SK-N-SH treated with all-trans-retinoic acid at 6 μM for 48 hours (cell line): ENCODE data around the gene MCM10.

Experiments
- ARNTL ChIP-seq: fragments of 450-650 bp; formaldehyde crosslinking; IDR thresholded peaks from 2 replicates; pipeline ENCODE4 v1.5.0; 2020; ENCODE audit warnings: low read depth, mild to moderate bottlenecking, moderate library complexity, borderline replicate concordance
- ESRRG ChIP-seq: fragments of 250-450 bp; sonication (Bioruptor Pico); IDR thresholded peaks from 2 replicates; pipeline ENCODE4 v1.6.1; 2021; ENCODE audit warnings: mild to moderate bottlenecking
- OSR1 ChIP-seq: fragments of 250-450 bp; sonication (Bioruptor Pico); IDR thresholded peaks from 2 replicates; pipeline ENCODE4 v1.8.0; 2022; ENCODE audit warnings: moderate library complexity, mild to moderate bottlenecking, inconsistent platforms
- SNAI2 ChIP-seq: fragments of 250-450 bp; sonication (Bioruptor Pico); IDR thresholded peaks from 2 replicates; pipeline ENCODE4 v1.5.0; 2020; ENCODE audit warnings: mild to moderate bottlenecking, moderate library complexity
- TCF4 ChIP-seq: fragments of 250-450 bp; sonication (Bioruptor Pico); IDR thresholded peaks from 2 replicates; pipeline ENCODE4 v1.8.0; 2021; ENCODE audit warnings: mild to moderate bottlenecking, moderate library complexity, borderline replicate concordance
- ZFP3 ChIP-seq: fragments of 250-450 bp; sonication (Bioruptor Pico); IDR thresholded peaks from 2 replicates; pipeline ENCODE4 v1.5.0; 2020; ENCODE audit warnings: mild to moderate bottlenecking, moderate library complexity
- ZNF565 ChIP-seq: fragments of 450-650 bp; formaldehyde crosslinking; conservative IDR thresholded peaks from 2 replicates; pipeline ENCODE4 v1.5.0; 2020; ENCODE audit warnings: low read depth, mild to moderate bottlenecking, moderate library complexity
- ZNF8 ChIP-seq: fragments of 450-650 bp; formaldehyde crosslinking; IDR thresholded peaks from 2 replicates; pipeline ENCODE4 v1.5.0; 2020; ENCODE audit warnings: mild to moderate bottlenecking, moderate library complexity
- TF ChIP-seq, protein P1 (sequence below): fragments of 250-450 bp; sonication (Bioruptor Pico); IDR thresholded peaks from 2 replicates; pipeline ENCODE4 v1.5.0; 2020; ENCODE audit warnings: mild to moderate bottlenecking, moderate library complexity

DNA sequence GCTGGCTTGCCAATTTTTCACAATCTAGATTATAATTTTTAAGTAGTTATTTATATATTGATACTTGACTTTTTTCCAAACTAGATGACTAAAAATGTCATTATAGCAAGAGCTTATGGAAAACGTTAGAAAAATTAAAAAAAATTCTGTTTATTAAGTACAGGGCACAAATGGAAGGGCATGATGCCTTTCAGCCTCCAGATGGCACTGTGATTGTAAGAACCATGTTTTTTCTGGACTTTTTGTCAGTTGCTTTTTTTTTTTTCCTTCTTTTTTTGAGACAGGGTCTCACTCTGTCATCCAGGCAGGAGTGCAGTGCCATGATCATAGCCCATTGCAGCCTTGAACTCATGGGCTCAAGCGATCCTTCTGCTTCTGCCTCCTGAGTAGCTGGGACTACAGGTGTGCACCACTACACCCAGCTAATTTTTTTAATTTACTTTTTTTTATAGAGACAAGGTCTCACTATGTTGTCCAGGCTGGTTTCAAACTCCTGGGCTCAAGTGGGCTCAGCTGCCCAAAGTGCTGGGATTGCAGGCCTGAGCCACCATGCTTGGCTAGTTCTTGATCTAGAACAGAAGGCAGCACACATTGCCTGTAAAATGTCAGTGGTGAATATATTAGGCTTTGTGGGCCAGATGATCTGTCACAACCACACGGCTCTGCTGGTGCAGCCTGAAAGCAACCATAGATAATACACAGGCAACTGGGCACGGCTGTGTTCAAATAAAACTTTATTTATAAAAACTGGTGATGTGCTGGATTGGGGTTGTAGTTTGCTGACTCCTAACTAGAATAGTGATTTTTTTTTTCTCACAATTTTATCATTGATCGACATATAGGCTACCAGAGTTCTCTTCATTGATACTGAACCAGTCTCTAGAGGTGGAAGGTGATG lies 45.4 kb downstream of the MCM10 start:
- TF ChIP-seq SNAI2 (CRISPR knock-in tag) (no peak), ZNF565 (no peak), ZNF8 (CRISPR knock-in tag) (no peak), ESRRG (CRISPR knock-in tag) (no peak), OSR1 (CRISPR knock-in tag) (no peak), ZFP3 (CRISPR knock-in tag) (no peak), ARNTL (CRISPR knock-in tag) (no peak), TCF4 (CRISPR knock-in tag) (no peak)
- TF ChIP-seq, protein P1, sequence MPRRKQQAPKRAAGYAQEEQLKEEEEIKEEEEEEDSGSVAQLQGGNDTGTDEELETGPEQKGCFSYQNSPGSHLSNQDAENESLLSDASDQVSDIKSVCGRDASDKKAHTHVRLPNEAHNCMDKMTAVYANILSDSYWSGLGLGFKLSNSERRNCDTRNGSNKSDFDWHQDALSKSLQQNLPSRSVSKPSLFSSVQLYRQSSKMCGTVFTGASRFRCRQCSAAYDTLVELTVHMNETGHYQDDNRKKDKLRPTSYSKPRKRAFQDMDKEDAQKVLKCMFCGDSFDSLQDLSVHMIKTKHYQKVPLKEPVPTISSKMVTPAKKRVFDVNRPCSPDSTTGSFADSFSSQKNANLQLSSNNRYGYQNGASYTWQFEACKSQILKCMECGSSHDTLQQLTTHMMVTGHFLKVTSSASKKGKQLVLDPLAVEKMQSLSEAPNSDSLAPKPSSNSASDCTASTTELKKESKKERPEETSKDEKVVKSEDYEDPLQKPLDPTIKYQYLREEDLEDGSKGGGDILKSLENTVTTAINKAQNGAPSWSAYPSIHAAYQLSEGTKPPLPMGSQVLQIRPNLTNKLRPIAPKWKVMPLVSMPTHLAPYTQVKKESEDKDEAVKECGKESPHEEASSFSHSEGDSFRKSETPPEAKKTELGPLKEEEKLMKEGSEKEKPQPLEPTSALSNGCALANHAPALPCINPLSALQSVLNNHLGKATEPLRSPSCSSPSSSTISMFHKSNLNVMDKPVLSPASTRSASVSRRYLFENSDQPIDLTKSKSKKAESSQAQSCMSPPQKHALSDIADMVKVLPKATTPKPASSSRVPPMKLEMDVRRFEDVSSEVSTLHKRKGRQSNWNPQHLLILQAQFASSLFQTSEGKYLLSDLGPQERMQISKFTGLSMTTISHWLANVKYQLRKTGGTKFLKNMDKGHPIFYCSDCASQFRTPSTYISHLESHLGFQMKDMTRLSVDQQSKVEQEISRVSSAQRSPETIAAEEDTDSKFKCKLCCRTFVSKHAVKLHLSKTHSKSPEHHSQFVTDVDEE (CRISPR knock-in tag) = no peak
